Fibroblast of lung (primary cell): ENCODE measurements around the gene DLGAP1. TPM values are rescaled to one million over a fixed set of nuclear protein-coding genes. Genes with fewer than 3 reads are reported as not detected.
A peak's percentile ranks its signal among the peaks of the same experiment; 100 is the strongest.

Source experiments
- DNase-seq, 2 donors: peaks; one replicate each; pipeline versions ENCODE4 v3.0.0 to v3.0.0-alpha.2; 2010; ENCODE audit warnings: low read depth in 2 of 2
- H2AFZ ChIP-seq: 2 replicates; pipeline ENCODE4 v1.5.1; 2012; ENCODE audit warnings: low read length, control low read depth, inconsistent platforms
- H3K27ac ChIP-seq: 2 replicates; pipeline ENCODE4 v1.5.1; 2011; ENCODE audit warnings: low read length, control low read depth; ENCODE audit not compliant: insufficient read depth
- H3K27me3 ChIP-seq: 2 replicates; pipeline ENCODE4 v1.5.1; 2011; ENCODE audit warnings: mild to moderate bottlenecking, low read length; ENCODE audit not compliant: control insufficient read depth, insufficient read depth
- H3K36me3 ChIP-seq: 2 replicates; pipeline ENCODE4 v1.5.1; 2011; ENCODE audit warnings: low read length; ENCODE audit not compliant: control insufficient read depth, insufficient read depth
- H3K4me1 ChIP-seq: 2 replicates; pipeline ENCODE4 v1.5.1; 2011; ENCODE audit warnings: low read length; ENCODE audit not compliant: control insufficient read depth, insufficient read depth; ENCODE audit errors: extremely low read depth
- H3K4me2 ChIP-seq: 2 replicates; pipeline ENCODE4 v1.5.1; 2011; ENCODE audit warnings: low read length, control low read depth; ENCODE audit not compliant: insufficient read depth; ENCODE audit errors: extremely low read depth
- H3K4me3 ChIP-seq, 4 experiments: fragments of 200-600 bp in 1 of 4; sonication (generic) in 1 of 4; replicated peaks in 1 of 4; 2 replicates each; pipeline ENCODE4 v1.5.1; 2011 to 2016; ENCODE audit warnings: low read length in 4 of 4, low read depth in 3 of 4, mild to moderate bottlenecking in 3 of 4, control low read depth in 2 of 4, inconsistent platforms in 1 of 4, mixed read lengths in 1 of 4; ENCODE audit not compliant: insufficient read depth in 1 of 4; ENCODE audit errors: control extremely low read depth in 1 of 4
- H3K79me2 ChIP-seq: 2 replicates; pipeline ENCODE4 v1.5.1; 2012; ENCODE audit warnings: mild to moderate bottlenecking, low read length, inconsistent platforms; ENCODE audit not compliant: control insufficient read depth, insufficient read depth
- H3K9ac ChIP-seq: 2 replicates; pipeline ENCODE4 v1.5.1; 2011; ENCODE audit warnings: mild to moderate bottlenecking, low read length, control low read depth; ENCODE audit not compliant: insufficient read depth
- H3K9me3 ChIP-seq: 2 replicates; pipeline ENCODE4 v1.5.1; 2012; ENCODE audit warnings: low read depth, low read length; ENCODE audit not compliant: control insufficient read depth, insufficient read depth
- H4K20me1 ChIP-seq: 2 replicates; pipeline ENCODE4 v1.5.1; 2011; ENCODE audit warnings: low read length; ENCODE audit not compliant: control insufficient read depth, insufficient read depth; ENCODE audit errors: extremely low read depth
- EZH2 ChIP-seq: IDR thresholded peaks from 2 replicates; pipeline ENCODE4 v1.5.1; 2012; ENCODE audit warnings: low read length, control low read depth, mild to moderate bottlenecking; ENCODE audit errors: missing control alignments
- polyA plus RNA-seq, 2 donors: library from polyadenylated mRNA; depleted of rRNA in 1 of 2; stranded (reverse) in 1 of 2; unstranded in 1 of 2; fragments of >200 nt; gene quantifications; 2 replicates each; pipeline ENCODE4 v1.2.1, GENCODE V29; 2011 to 2012; ENCODE audit warnings: missing spikeins in 1 of 2
- total RNA-seq: library from RNA; depleted of rRNA; stranded (reverse); fragments of >200 nt; gene quantifications from 2 replicates; pipeline ENCODE4 v1.2.1, GENCODE V29; 2014
- TF ChIP-seq, protein P1 (sequence below), 2 donors: IDR thresholded peaks in 1 of 2; conservative IDR thresholded peaks in 1 of 2; 1 replicate in 1 of 2; 2 replicates in 1 of 2; pipeline ENCODE4 v1.5.1; 2011 to 2012; ENCODE audit warnings: low read length in 2 of 2, control low read depth in 1 of 2, inconsistent platforms in 1 of 2, low read depth in 1 of 2, mild to moderate bottlenecking in 1 of 2

DLGAP1 gene
- total and polyA plus RNA-seq, 2 donors (not counting 1 experiment from before 2014, with no cell fraction given), result 0.16 to 0.17 TPM

DNA sequence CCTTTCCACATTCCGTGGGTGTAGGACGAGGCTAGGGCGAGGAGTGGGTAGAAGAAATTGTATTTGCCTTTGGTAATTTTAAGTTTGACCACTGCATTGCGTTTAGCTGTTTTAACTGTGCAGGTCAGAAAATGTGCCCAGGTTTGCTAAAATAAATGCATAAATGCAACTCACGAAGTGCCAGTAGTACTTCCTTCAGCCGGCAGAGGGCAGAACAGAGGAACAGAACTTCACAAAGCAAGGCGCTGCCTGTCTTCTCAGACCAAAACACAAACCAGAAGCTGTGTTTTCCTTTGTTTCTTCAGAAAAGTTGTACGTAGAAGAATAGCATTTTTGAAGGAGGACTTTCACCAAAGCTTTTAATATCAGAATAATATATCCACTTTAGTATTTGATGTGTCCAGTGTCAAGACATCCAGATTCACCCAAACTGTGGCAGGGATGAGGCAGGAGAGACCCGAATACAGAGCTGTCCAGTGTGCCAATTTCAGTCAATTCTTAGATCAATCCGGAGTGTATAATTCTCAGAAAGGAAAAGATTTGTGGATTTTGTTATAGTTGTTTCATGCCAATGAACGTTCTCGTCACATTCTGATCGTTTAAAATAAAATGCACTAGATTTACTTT is 348.6 kb downstream of the DLGAP1 start:
- H3K4me1 ChIP-seq, result no peaks in the 10 kb centered on the region
- H3K9ac ChIP-seq, result no peak overlapping the region
- H3K27ac ChIP-seq, result no peak overlapping the region
- H3K27me3 ChIP-seq, result no peaks in the 10 kb centered on the region
- H3K4me3 ChIP-seq, result no peak overlapping the region
- H3K79me2 ChIP-seq, result no peaks in the 10 kb centered on the region
- H4K20me1 ChIP-seq, result no peaks in the 10 kb centered on the region
- H3K4me2 ChIP-seq, result no peak overlapping the region
- H2AFZ ChIP-seq, result no peak overlapping the region
- no peak for TF ChIP-seq EZH2
- TF ChIP-seq, protein P1, sequence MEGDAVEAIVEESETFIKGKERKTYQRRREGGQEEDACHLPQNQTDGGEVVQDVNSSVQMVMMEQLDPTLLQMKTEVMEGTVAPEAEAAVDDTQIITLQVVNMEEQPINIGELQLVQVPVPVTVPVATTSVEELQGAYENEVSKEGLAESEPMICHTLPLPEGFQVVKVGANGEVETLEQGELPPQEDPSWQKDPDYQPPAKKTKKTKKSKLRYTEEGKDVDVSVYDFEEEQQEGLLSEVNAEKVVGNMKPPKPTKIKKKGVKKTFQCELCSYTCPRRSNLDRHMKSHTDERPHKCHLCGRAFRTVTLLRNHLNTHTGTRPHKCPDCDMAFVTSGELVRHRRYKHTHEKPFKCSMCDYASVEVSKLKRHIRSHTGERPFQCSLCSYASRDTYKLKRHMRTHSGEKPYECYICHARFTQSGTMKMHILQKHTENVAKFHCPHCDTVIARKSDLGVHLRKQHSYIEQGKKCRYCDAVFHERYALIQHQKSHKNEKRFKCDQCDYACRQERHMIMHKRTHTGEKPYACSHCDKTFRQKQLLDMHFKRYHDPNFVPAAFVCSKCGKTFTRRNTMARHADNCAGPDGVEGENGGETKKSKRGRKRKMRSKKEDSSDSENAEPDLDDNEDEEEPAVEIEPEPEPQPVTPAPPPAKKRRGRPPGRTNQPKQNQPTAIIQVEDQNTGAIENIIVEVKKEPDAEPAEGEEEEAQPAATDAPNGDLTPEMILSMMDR (conservative IDR thresholded peaks at IDR 0.05 in 1 of 2, IDR thresholded peaks at IDR 0.05 in 1 of 2; ENCODE audit: low read depth in 1 of 2, low read length in 2 of 2), result peak; percentile 47 to 92
- H3K36me3 ChIP-seq, result no peaks in the 10 kb centered on the region
- peak; percentile 52 to 57 for DNase-seq
- H3K9me3 ChIP-seq, result no peaks in the 10 kb centered on the region

DNA sequence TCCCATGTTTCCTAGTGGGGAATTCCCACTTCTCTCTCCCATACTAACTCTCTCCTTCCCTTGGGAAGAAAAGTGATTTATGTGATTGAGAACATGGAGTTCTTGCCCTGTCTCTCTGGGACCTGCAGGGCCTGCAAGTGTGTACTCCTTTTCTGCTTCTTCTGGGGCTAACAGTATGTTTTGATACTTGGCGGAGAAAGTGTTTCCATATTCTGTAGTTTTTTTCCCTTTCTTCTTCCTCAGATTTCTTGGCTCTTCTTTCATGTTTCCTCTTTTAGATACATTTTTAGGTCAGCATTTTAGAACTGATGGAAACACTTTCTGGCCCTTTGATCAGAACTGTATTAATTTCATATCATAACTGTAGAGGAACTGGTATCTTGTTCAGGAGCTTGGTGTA is 352.2 kb downstream of the DLGAP1 start:
- no peak overlapping the region for H3K4me3 ChIP-seq
- H3K36me3 ChIP-seq, result no peaks in the 10 kb centered on the region
- H4K20me1 ChIP-seq, result no peaks in the 10 kb centered on the region
- TF ChIP-seq, protein P1 (conservative IDR thresholded peaks at IDR 0.05 in 1 of 2, IDR thresholded peaks at IDR 0.05 in 1 of 2; ENCODE audit: low read depth in 1 of 2, low read length in 2 of 2), result no peak
- no peak for TF ChIP-seq EZH2
- no peak overlapping the region for H3K27ac ChIP-seq
- no peak overlapping the region for H2AFZ ChIP-seq
- no peaks in the 10 kb centered on the region for H3K79me2 ChIP-seq
- no peaks in the 10 kb centered on the region for H3K4me1 ChIP-seq
- no peak overlapping the region for H3K9ac ChIP-seq
- no peaks in the 10 kb centered on the region for H3K27me3 ChIP-seq
- no peak overlapping the region for H3K4me2 ChIP-seq
- DNase-seq, result no peak
- H3K9me3 ChIP-seq, result no peaks in the 10 kb centered on the region

DNA sequence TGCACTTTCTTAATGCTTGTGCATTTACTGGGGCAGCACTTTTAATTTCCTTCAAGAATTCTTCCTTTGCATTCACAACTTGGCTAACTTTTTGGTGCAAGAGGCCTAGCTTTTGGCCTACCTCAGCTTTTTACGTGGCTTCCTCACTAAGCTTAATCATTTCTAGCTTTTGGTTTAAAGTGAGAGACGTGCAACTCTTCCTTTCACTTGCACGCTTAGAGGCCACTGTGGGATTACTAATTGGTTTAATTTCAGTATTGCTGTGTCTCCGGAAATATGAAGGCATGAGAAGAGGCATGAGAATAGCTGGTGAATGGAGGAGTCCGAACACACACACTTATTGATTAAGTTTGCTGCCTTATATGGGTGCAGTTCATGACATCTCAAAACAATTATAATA is 354.1 kb downstream of the DLGAP1 start:
- Histone ChIP-seq H2AFZ (no peak overlapping the region), H3K27me3 (no peaks in the 10 kb centered on the region), H3K4me2 (no peak overlapping the region), H3K9me3 (no peaks in the 10 kb centered on the region), H3K9ac (no peak overlapping the region), H4K20me1 (no peaks in the 10 kb centered on the region), H3K4me1 (no peaks in the 10 kb centered on the region), H3K4me3 (no peak overlapping the region), H3K27ac (no peak overlapping the region), H3K79me2 (no peaks in the 10 kb centered on the region), H3K36me3 (no peaks in the 10 kb centered on the region)
- TF ChIP-seq, protein P1 (conservative IDR thresholded peaks at IDR 0.05 in 1 of 2, IDR thresholded peaks at IDR 0.05 in 1 of 2; ENCODE audit: low read depth in 1 of 2, low read length in 2 of 2), result no peak
- TF ChIP-seq EZH2, result no peak
- DNase-seq, result no peak
